SK-N-MC (cell line): ENCODE results near the gene CDC6.
A peak's percentile ranks its signal among the peaks of the same experiment; 100 is the strongest.

Source experiments
- DNase-seq: peaks from one replicate; pipeline ENCODE4 v3.0.0-alpha.2; 2011; ENCODE audit warnings: low read depth, low spot score
- H3K27ac ChIP-seq: fragments of 200-600 bp; sonication (generic); 2 replicates; pipeline ENCODE4 v1.5.1; 2016; ENCODE audit warnings: mixed run types
- H3K36me3 ChIP-seq: fragments of 200-600 bp; sonication (generic); 2 replicates; pipeline ENCODE4 v1.6.1; 2017; ENCODE audit warnings: antibody characterized with exemption, low read length, mixed read lengths; ENCODE audit not compliant: insufficient read depth
- H3K4me3 ChIP-seq: fragments of 200-600 bp; sonication (generic); 2 replicates; pipeline ENCODE4 v1.5.1; 2016
- H3K9ac ChIP-seq: fragments of 200-600 bp; sonication (generic); 2 replicates; pipeline ENCODE4 v1.8.0; 2017; ENCODE audit warnings: mixed run types, mixed read lengths; ENCODE audit not compliant: insufficient read length
- H3K9me3 ChIP-seq: fragments of 200-600 bp; sonication (generic); 2 replicates; pipeline ENCODE4 v1.6.1; 2017; ENCODE audit warnings: low read depth, mild to moderate bottlenecking, antibody characterized with exemption, low read length, moderate library complexity, mixed read lengths
- EZH2 ChIP-seq: fragments of 200-600 bp; sonication (generic); IDR thresholded peaks from one replicate; pipeline ENCODE4 v1.6.1; 2017; ENCODE audit warnings: antibody characterized with exemption
- FOXP2 ChIP-seq: optimal IDR thresholded peaks from 2 replicates; pipeline ENCODE3; 2011; ENCODE audit warnings: mild to moderate bottlenecking, moderate library complexity; ENCODE audit not compliant: insufficient read depth; ENCODE audit errors: extremely low read length, control extremely low read depth
- POLR2AphosphoS5 ChIP-seq: IDR thresholded peaks from 2 replicates; pipeline ENCODE4 v1.6.1; 2012; ENCODE audit warnings: mild to moderate bottlenecking, low read depth, low read length, borderline replicate concordance

Gene CDC6

GRCh38 chr17:40283662-40284061 lies 4.0 kb upstream of the CDC6 start:
- Histone ChIP-seq H3K9me3 (no peaks in the 10 kb centered on the region), H3K36me3 (peaks cover 25% of the 10 kb centered on the region), H3K9ac (no peak overlapping the region), H3K4me3 (no peak overlapping the region), H3K27ac (no peak overlapping the region)
- no peak for DNase-seq
- no peak for TF ChIP-seq FOXP2
- TF ChIP-seq POLR2AphosphoS5 = no peak
- TF ChIP-seq EZH2 = no peak

GRCh38 chr17:40284085-40284713 lies 3.5 kb upstream of the CDC6 start:
- Histone ChIP-seq H3K9me3 (no peaks in the 10 kb centered on the region), H3K27ac (0 out of 2 replicates have a peak overlapping the region, but pooled peaks have one; percentile 53), H3K4me3 (no peak overlapping the region), H3K36me3 (peaks cover 22% of the 10 kb centered on the region), H3K9ac (no peak overlapping the region)
- DNase-seq = no peak
- no peak for TF ChIP-seq FOXP2
- no peak for TF ChIP-seq POLR2AphosphoS5
- TF ChIP-seq EZH2 = no peak

- TF ChIP-seq EZH2 (no peak), POLR2AphosphoS5 (no peak), FOXP2 (no peak)
- Histone ChIP-seq H3K36me3 (peaks cover 27% of the 10 kb centered on the region), H3K9ac (no peak overlapping the region), H3K9me3 (no peaks in the 10 kb centered on the region), H3K27ac (peak overlapping the region; percentile 9; the same call in 1 of the 2 replicates), H3K4me3 (no peak overlapping the region)
- no peak for DNase-seq
Observed at GRCh38 chr17:40286473-40286872, 1.2 kb upstream of the CDC6 start.

GRCh38 chr17:40287159-40287493 lies 553 bp upstream of the CDC6 start:
- TF ChIP-seq EZH2 (no peak), POLR2AphosphoS5 (no peak), FOXP2 (no peak)
- peak overlapping the region; percentile 61 for H3K4me3 ChIP-seq
- H3K27ac ChIP-seq = peak overlapping the region; percentile 9; the same call in 1 of the 2 replicates
- no peaks in the 10 kb centered on the region for H3K9me3 ChIP-seq
- DNase-seq = no peak
- peaks cover 31% of the 10 kb centered on the region for H3K36me3 ChIP-seq
- H3K9ac ChIP-seq = peak overlapping the region; percentile 4

GRCh38 chr17:40290629-40291280 lies 3.1 kb downstream of the CDC6 start:
- peaks cover 59% of the 10 kb centered on the region for H3K36me3 ChIP-seq
- no peak for DNase-seq
- no peak for TF ChIP-seq FOXP2
- no peak for TF ChIP-seq EZH2
- no peak for TF ChIP-seq POLR2AphosphoS5
- peak overlapping the region; percentile 25; the same call in 1 of the 2 replicates for H3K4me3 ChIP-seq
- peak overlapping the region; percentile 37 for H3K9ac ChIP-seq
- 0 out of 2 replicates have a peak overlapping the region, but pooled peaks have one; percentile 10 for H3K27ac ChIP-seq
- no peaks in the 10 kb centered on the region for H3K9me3 ChIP-seq

GRCh38 chr17:40291281-40291664 lies 3.6 kb downstream of the CDC6 start:
- Histone ChIP-seq H3K27ac (no peak overlapping the region), H3K9ac (no peak overlapping the region), H3K4me3 (no peak overlapping the region), H3K9me3 (no peaks in the 10 kb centered on the region), H3K36me3 (peaks cover 65% of the 10 kb centered on the region)
- TF ChIP-seq POLR2AphosphoS5 = no peak
- no peak for TF ChIP-seq EZH2
- no peak for TF ChIP-seq FOXP2
- DNase-seq = no peak

GRCh38 chr17:40293363-40293762 lies 5.7 kb downstream of the CDC6 start:
- TF ChIP-seq EZH2 = no peak
- TF ChIP-seq FOXP2 = no peak
- no peak for TF ChIP-seq POLR2AphosphoS5
- Histone ChIP-seq H3K36me3 (peaks cover 85% of the 10 kb centered on the region), H3K4me3 (no peak overlapping the region)

GRCh38 chr17:40295488-40296436 lies 8.1 kb downstream of the CDC6 start:
- no peak for DNase-seq
- H3K36me3 ChIP-seq = peaks cover 91% of the 10 kb centered on the region
- peak overlapping the region; percentile 2; the same call in 1 of the 2 replicates for H3K27ac ChIP-seq
- H3K4me3 ChIP-seq = no peak overlapping the region
- TF ChIP-seq EZH2 (no peak), POLR2AphosphoS5 (no peak), FOXP2 (no peak)
- no peaks in the 10 kb centered on the region for H3K9me3 ChIP-seq
- no peak overlapping the region for H3K9ac ChIP-seq

More at GRCh38 chr17:40293363-40293762, 5.7 kb downstream of the CDC6 start:
- no peak overlapping the region for H3K9ac ChIP-seq
- H3K9me3 ChIP-seq = no peaks in the 10 kb centered on the region
- DNase-seq = no peak
- H3K27ac ChIP-seq = no peak overlapping the region
